ENCODE measurements around the gene NPTN.

- TF ChIP-seq SP1 (IDR thresholded peaks at IDR 0.05) (no peak), CTBP1 (IDR thresholded peaks at IDR 0.05; ENCODE audit: borderline replicate concordance) (no peak), ARNT (IDR thresholded peaks at IDR 0.05) (no peak), SUZ12 (IDR thresholded peaks at IDR 0.05) (no peak), FOXM1 (IDR thresholded peaks at IDR 0.05; ENCODE audit: borderline replicate concordance) (no peak), PKNOX1 (IDR thresholded peaks at IDR 0.05) (no peak), TARDBP (IDR thresholded peaks at IDR 0.05) (no peak), LEF1 (IDR thresholded peaks at IDR 0.05; ENCODE audit: borderline replicate concordance) (no peak), BHLHE40 (IDR thresholded peaks at IDR 0.05; ENCODE audit: borderline replicate concordance) (no peak), HDGF (IDR thresholded peaks at IDR 0.05; ENCODE audit: borderline replicate concordance) (no peak)
Measured at GRCh38 chr15:73573572-73573971, 59.6 kb downstream of the NPTN start.

Data from HEK293T (cell line).